Cardiac septum (tissue), 1 donor: Measurements from ENCODE around the gene UCKL1. TPM values are rescaled to one million over a fixed set of nuclear protein-coding genes. Genes with fewer than 3 reads are reported as not detected.

Source experiments
- DNase-seq: peaks from one replicate; pipeline ENCODE4 v3.0.0-alpha.2; 2020; ENCODE audit warnings: low spot score
- intact Hi-C: fragments of 100-400 bp; cut with DNase I; formaldehyde crosslinking; loops from one replicate; pipeline ENCODE4 v1.14.0; 2022
- total RNA-seq: library from RNA; stranded (reverse); fragmentation: NEBNext Ultra II Directional; extraction: Animal tissue kit (Norgen Biotek cat#: 25700); gene quantifications from one replicate; pipeline ENCODE4 v1.2.1, GENCODE V29; 2021
- donor health status: DM: no; HTN: no; CAD: no.

UCKL1 gene
- total RNA-seq, 1 donor from 2014 or later = 43.2 TPM

GRCh38 chr20:63947638-63948456, 8.4 kb downstream of the UCKL1 start:
- no peak for DNase-seq

GRCh38 chr20:63946986-63947637, 9.1 kb downstream of the UCKL1 start:
- no peak for DNase-seq
- intact Hi-C loops = no loop called here

More at GRCh38 chr20:63947638-63948456, 8.4 kb downstream of the UCKL1 start:
- intact Hi-C loops = no loop called here

- DNase-seq = no peak
Measured at GRCh38 chr20:63945921-63946920, 10.0 kb downstream of the UCKL1 start.

GRCh38 chr20:63945031-63945658, 11.1 kb downstream of the UCKL1 start:
- intact Hi-C loops = no loop called here
- no peak for DNase-seq

More at GRCh38 chr20:63945921-63946920, 10.0 kb downstream of the UCKL1 start:
- intact Hi-C loops = no loop called here

GRCh38 chr20:63944078-63944941, 11.9 kb downstream of the UCKL1 start:
- no peak for DNase-seq
- intact Hi-C loops = no loop called here

- intact Hi-C loops = no loop called here
- DNase-seq = no peak
Measured at GRCh38 chr20:63943808-63944077, 12.5 kb downstream of the UCKL1 start.

- intact Hi-C loops = no loop called here
- no peak for DNase-seq
Measured at GRCh38 chr20:63942969-63943807, 13.0 kb downstream of the UCKL1 start.

- intact Hi-C loops = no loop called here
- DNase-seq = no peak
Measured at GRCh38 chr20:63942250-63942951, 13.8 kb downstream of the UCKL1 start.

GRCh38 chr20:63941282-63942081, 14.7 kb downstream of the UCKL1 start:
- DNase-seq = peak; percentile 88
- intact Hi-C loops = no loop called here

- no peak for DNase-seq
- intact Hi-C loops = no loop called here
Measured at GRCh38 chr20:63940472-63941266, 15.5 kb downstream of the UCKL1 start.

GRCh38 chr20:63940071-63940471, 16.1 kb downstream of the UCKL1 start:
- no peak for DNase-seq
- intact Hi-C loops = no loop called here

- DNase-seq = no peak
- intact Hi-C loops = no loop called here
Measured at GRCh38 chr20:63939061-63939935, 16.9 kb downstream of the UCKL1 start.

GRCh38 chr20:63937596-63937995, 18.6 kb downstream of the UCKL1 start:
- intact Hi-C loops = no loop called here
- DNase-seq = no peak

- DNase-seq = no peak
- intact Hi-C loops = no loop called here
Measured at GRCh38 chr20:63935447-63935846, 20.8 kb downstream of the UCKL1 start.
